ENCODE measurements around the gene MTG1.
"Not testable (repeated sequence)": the region's sequence is repeated elsewhere in the genome, so short reads cannot be mapped to it uniquely, and the experiment has no call there.

The MTG1 gene

GRCh38 chr10:133400624-133401424, 6.9 kb downstream of the MTG1 start:
- no peak for DNase-seq (ENCODE audit: low spot score)

- no peak for DNase-seq (ENCODE audit: low spot score)
Measured at GRCh38 chr10:133401500-133401899, 7.5 kb downstream of the MTG1 start.

GRCh38 chr10:133401981-133402725, 8.2 kb downstream of the MTG1 start:
- DNase-seq (ENCODE audit: low spot score) = no peak

GRCh38 chr10:133403359-133403758, 9.4 kb downstream of the MTG1 start:
- no peak for DNase-seq (ENCODE audit: low spot score)

DNA sequence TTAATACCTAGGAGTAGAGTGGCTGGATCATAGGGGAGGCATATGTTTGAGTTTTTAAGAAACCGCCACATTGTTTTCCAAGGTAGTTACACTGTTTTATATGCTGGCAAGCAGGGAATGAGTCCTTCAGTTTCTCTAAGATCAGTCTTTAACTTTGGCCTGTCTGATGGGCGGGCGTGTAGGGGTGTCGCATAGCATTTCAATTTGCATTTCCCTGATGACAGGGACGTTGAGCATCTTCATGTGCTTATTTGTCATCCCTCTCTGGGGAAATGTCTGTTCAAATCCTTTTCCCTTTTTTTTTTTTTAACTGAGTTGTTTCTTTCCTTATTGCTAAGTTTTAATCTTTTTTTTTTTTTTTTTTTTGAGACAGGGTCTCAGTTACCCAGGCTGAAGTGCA, 9.8 kb downstream of the MTG1 start:
- DNase-seq (ENCODE audit: low spot score) = no peak

DNA sequence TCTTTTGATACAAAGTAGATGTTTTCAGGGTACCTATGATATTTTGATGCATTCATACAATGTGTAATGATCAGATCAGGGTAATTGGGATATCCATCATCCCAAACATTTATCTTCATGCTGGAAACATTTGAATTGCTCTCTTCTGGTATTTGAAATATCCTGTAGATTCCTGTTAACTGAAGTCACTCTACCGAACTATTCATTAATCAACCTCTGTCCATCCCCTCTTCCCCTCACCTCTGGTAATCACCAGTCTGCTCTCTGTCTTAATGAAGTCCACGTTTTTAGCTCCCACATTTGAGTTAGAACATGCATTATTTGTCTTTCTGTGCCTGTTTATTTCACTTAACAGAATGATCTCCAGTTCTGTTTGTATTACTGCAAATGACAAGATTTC, 11.3 kb downstream of the MTG1 start:
- DNase-seq (ENCODE audit: low spot score) = no peak

GRCh38 chr10:133405844-133406527, 12.0 kb downstream of the MTG1 start:
- DNase-seq (ENCODE audit: low spot score) = no peak

DNA sequence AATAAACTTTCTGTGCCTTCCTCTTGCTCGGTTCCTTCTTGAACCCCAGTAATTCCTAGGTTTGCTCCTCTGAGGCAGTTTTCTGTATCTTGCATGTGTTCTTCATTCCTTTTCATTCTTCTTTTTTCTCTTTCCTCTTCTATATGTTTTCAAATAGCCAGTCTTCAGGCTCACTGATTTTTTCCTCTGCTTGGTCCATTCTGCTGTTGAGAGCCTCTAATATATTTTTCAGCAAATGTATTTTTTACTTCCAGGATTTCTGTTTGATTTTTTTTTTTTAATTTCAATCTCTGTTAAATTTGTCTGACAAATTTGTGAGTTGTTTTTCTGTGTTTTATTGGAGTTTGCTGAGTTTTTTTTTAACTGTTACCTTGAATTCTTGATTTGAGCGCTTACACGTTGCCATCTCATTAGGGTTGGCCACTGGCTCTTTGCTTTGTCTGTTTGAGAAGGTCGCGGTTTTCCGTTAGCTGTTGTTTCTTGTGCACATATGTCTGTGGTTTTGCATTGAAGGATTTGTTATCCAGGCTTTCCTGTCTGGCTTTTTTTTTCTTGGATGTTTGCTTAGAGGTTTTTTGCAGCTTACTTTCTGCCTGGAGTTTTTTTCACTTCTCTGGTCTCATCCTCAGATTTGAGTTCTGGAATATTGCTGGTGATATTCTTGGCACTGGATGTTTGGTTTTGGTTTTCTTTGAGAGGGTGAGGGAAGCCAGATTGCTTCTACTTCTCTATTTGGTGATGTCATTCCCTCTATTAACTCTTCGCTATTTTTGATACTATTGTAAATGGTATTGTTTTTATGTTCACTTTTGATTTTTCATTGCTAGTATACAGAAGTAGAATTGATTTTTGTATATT, 17.8 kb downstream of the MTG1 start:
- no peak for DNase-seq (ENCODE audit: low spot score)

DNA sequence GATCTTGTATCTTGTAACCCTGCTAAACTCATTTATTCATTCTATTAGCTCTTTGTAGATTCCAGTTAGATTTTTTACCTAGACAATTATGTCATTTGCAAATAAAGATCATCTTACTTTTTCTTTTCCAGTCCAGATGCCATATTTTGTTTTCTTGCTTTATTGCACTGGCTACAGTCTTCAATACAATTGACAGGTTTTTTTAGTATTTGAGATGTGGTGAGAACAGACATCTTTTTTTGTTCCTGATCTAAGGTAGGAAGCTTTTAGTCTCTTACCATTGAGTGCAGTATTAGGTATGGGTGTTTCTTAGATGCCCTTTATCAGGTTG, 18.4 kb downstream of the MTG1 start:
- no peak for DNase-seq (ENCODE audit: low spot score)

DNA sequence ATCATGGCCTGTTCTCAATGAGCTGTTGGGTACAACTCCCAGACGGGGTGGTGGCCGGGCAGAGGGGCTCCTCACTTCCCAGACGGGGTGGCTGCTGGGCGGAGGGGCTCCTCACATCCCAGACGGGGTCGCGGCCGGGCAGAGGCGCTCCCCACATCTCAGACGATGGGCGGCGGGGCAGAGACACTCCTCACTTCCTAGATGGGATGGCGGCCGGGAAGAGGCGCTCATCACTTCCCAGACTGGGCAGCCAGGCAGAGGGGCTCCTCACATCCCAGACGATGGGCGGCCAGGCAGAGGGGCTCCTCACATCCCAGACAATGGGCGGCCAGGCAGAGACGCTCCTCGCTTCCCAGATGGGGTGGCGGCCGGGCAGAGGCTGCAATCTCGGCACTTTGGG, 20.4 kb downstream of the MTG1 start:
- not testable (repeated sequence) for DNase-seq (ENCODE audit: low spot score)

DNA sequence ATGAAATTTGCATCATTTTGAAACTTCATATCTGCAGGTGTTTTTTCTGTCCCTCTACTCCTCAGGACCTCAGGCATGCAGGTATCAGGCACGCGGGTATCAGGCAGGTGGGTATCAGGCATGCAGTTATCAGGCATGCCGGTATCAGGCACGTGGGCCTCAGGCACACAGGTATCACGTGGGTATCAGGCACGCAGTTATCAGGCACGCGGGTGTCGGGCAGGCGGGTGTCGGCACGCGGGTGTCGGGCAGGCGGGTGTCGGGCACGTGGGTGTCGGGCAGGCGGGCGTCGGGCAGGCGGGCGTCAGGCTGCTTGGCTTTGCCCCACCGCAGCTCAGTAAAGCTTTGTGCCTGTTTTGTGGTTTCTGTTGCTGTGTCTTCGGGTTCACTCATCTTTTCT, 21.8 kb downstream of the MTG1 start:
- no peak for DNase-seq (ENCODE audit: low spot score)

GRCh38 chr10:133418289-133418993, 24.5 kb downstream of the MTG1 start:
- DNase-seq (ENCODE audit: low spot score) = no peak

- no peak for DNase-seq (ENCODE audit: low spot score)
Measured at GRCh38 chr10:133419211-133419950, 25.4 kb downstream of the MTG1 start.

DNA sequence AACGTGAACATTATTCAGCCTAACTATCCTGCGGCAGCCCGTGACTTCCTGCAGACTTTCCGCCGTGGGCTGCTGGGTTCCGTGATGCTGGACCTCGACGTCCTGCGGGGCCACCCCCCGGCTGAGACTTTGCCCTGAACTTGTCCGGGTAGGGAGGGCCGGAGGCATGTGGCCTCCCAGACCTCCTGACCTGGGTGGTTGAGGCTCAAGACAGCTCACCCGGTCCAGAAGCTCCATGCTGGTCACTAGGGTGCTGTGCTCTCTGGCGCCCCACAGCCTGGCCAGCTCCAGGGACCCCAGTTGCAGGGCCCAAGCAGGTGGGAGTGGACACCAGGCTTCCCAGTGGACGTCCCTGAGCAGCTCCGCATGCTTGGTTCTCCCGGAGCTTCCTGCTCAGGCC, 26.1 kb downstream of the MTG1 start:
- no peak for DNase-seq (ENCODE audit: low spot score)

DNA sequence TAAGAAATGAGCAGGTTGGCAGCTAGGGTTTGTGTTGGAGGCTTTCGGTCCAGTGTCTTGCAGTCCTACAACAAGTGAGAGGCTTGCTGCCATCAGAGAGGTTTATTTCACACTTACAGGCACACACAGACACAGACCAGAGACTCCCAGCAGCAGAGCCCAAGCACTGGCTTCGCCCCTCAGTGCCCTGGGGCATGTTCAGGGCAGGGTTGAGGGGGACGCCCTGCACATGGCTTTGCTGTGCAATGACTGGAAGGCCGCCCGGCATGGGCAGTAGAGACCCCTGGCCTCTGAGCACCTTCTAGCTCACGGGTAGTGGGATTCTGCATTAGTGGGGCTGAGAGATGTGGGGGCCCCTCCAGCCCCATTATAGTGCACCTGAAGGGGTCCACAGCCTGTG, 26.6 kb downstream of the MTG1 start:
- no peak for DNase-seq (ENCODE audit: low spot score)

- DNase-seq (ENCODE audit: low spot score) = no peak
Measured at GRCh38 chr10:133421336-133422222, 27.6 kb downstream of the MTG1 start.

GRCh38 chr10:133422223-133422806, 28.4 kb downstream of the MTG1 start:
- DNase-seq (ENCODE audit: low spot score) = no peak

DNA sequence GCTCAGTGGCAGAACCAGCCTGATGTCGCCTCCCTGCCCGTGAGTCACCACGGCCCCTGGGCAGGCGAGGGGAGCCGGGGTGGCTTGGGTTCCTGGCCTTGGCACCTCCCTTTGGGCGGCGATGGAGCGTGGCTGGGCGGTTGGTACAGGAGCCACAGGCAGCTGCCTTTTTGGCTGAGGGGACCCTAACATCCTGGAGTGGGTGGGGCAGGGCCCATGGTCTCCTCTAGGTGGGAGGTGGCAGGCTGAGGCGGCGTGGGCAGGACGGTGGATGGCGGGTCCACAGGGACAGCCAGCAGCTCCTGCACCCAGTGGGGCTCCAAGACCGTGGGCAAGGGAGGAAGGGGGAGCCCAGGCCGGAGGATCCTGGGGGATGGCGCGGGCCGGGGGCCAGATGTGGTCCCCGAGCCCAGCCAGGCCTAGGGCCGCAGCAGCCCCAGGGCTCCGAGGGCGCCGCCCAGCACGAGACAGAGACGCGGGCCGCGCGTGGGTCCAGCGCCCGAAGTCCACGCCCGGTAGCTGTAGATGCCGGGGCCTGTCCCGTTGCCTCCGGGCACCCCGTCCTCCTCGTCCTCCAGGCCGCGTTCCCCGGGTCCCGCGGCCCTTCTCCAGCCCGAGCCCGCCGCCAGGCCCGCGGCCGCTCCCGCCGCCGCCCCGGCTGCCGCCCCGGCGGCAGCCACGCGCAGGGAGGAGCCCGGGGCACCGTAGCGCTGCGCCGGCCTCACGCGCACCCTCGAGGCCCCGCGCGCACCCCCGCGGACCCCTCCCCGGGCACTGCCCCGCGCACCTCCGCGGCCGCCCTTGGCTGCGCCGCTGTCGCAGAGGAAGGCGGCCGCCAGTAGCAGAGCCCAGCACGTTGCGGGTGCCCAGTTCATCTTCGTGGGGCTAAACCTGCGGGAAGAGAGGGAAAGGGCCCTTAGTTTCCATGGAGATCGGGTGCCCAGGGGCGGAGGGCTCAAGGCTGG, 29.1 kb downstream of the MTG1 start:
- no peak for DNase-seq (ENCODE audit: low spot score)
